GM13976 (cell line): ENCODE measurements around the gene FSTL5.

Source experiments
- DNase-seq: peaks from one replicate; pipeline ENCODE4 v3.0.0; 2012; ENCODE audit warnings: low spot score
- CTCF ChIP-seq: IDR thresholded peaks from 2 replicates; pipeline ENCODE4 v1.5.1; 2012; ENCODE audit warnings: borderline replicate concordance, mild to moderate bottlenecking; ENCODE audit not compliant: insufficient read depth; ENCODE audit errors: extremely low read depth, missing control alignments, control extremely low read depth
- in situ Hi-C: fragments of 300-500 bp; cut with MboI; formaldehyde crosslinking; loops from one replicate; pipeline ENCODE4 v1.12.0; 2022; ENCODE audit warnings: low sequenced_read_pairs, mixed read lengths, inconsistent platforms; ENCODE audit not compliant: unreplicated experiment

FSTL5 gene

GRCh38 chr4:161517941-161518340 is 645.9 kb downstream of the FSTL5 start:
- in situ Hi-C loops, result no loop called here
- DNase-seq, result no peak
- no peak for TF ChIP-seq CTCF

GRCh38 chr4:161505141-161505540 is 658.7 kb downstream of the FSTL5 start:
- TF ChIP-seq CTCF, result no peak
- in situ Hi-C loops, result no loop called here
- DNase-seq, result no peak

- in situ Hi-C loops, result no loop called here
- no peak for TF ChIP-seq CTCF
- no peak for DNase-seq
Observed at GRCh38 chr4:161498155-161498554, 665.6 kb downstream of the FSTL5 start.

- TF ChIP-seq CTCF, result no peak
- DNase-seq, result no peak
- in situ Hi-C loops, result no loop called here
Observed at GRCh38 chr4:161486461-161486860, 677.3 kb downstream of the FSTL5 start.

GRCh38 chr4:161466316-161466715 is 697.5 kb downstream of the FSTL5 start:
- TF ChIP-seq CTCF, result no peak
- DNase-seq, result no peak
- in situ Hi-C loops, result no loop called here

- no peak for DNase-seq
- in situ Hi-C loops, result no loop called here
- TF ChIP-seq CTCF, result no peak
Observed at GRCh38 chr4:161463436-161463835, 700.4 kb downstream of the FSTL5 start.

- DNase-seq, result no peak
- no peak for TF ChIP-seq CTCF
- in situ Hi-C loops, result no loop called here
Observed at GRCh38 chr4:161457906-161458305, 705.9 kb downstream of the FSTL5 start.
